Left lobe of liver (tissue), 2 donors: Measurements from ENCODE around the gene CNOT4. TPM values are rescaled to one million over a fixed set of nuclear protein-coding genes. Genes with fewer than 3 reads are reported as not detected.
"Not testable (repeated sequence)": the region's sequence is repeated elsewhere in the genome, so short reads cannot be mapped to it uniquely, and the experiment has no call there.

Experiments
- ATAC-seq: fragments of 200-7000 bp; cut with Tn5 transposase; one replicate; pipeline ENCODE4 v1.9.1; 2020; ENCODE audit warnings: mild to moderate bottlenecking, moderate library complexity
- DNase-seq: peaks from one replicate; pipeline ENCODE4 v3.0.0-alpha.2; 2020; ENCODE audit warnings: low spot score
- total RNA-seq: library from RNA; stranded (reverse); gene quantifications from one replicate; pipeline ENCODE4 v1.2.1, GENCODE V29; 2021
- donor health status: DM: no; HTN: no; CAD: no; lungs with moderate emphysema.
- donor health status: DM: no; HTN: yes; CAD: no.

The CNOT4 gene
- total RNA-seq, 1 donor from 2014 or later, result 10.0 TPM

DNA sequence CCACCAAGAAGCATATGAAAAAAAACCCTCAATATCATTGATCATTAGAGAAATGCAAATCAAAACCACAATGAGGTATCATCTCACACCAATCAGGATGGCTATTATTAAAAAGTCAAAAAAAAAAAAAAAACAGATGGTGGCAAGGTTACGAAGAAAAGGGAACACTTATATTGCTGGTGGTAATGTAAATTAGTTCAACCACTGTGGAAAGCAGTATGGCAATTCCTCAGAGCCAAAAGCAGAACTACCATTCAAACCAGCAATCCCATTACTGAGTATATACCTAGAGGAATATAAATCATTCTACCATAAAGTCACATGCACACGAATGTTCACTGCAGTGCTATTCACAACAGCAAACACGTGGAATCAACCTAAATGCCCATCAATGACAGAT, 46.0 kb downstream of the CNOT4 start:
- ATAC-seq, result no peak
- no peak for DNase-seq

GRCh38 chr7:135459951-135460567, 49.8 kb downstream of the CNOT4 start:
- ATAC-seq, result no peak
- no peak for DNase-seq

DNA sequence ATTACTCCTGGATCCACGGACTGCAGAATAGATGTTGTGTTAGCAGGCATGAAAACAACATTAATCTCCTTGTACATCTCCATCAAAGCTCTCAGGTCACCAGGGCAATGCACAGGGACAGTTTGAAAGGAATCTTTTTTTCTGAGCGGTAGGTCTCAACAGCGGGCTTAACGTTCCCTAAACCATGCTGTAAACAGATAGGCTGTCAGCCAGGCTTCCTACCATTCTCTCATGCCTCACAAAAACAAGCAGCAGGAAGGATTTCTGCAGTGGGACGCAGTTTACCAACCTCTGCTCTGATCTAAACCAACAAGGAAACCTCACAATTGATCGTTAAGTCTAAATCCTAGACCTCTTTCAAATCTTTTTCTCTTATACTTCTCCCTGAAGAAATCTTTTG, 50.8 kb downstream of the CNOT4 start:
- ATAC-seq (no peak), DNase-seq (no peak)

DNA sequence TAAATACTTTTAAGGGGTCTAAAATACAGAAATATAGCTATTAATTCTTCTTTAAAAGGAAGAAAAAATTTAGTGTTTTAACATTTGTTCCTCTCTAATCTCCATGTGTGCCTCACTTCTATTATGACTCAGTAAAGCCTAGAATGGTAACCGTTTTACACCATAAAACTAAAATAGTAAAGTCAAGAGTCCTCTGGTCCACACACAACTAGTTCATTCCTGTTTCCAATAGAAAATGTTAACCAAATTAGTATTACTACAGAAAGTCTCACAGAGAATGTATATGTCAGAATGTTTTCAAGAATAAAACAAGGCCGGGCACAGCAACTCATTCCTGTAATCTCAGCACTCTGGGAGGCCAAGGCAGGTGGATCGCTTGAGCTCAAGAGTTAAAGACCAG, 55.8 kb downstream of the CNOT4 start:
- no peak for DNase-seq
- no peak for ATAC-seq

DNA sequence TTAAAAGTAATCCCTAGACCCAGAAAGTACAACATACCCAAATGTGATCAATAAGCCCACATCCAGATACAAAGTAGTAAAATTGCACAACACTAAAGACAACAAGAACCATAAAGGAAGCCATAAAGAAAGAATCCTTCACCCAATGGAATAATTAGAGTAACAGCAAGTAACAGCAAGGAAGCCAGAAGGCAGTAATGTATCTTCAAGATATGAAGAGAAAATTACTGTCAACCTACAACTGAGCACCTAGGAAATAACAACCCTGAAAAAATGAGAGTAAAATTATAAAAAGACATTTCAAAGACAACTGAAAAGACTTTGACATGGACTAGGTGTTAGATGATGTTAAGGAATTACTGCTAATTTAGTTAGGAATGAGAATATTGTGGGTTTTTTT, 60.5 kb downstream of the CNOT4 start:
- no peak for DNase-seq
- ATAC-seq, result no peak

- DNase-seq (no peak), ATAC-seq (peak; percentile 54)
These were observed 61.1 kb downstream of the CNOT4 start for GRCh38 chr7:135448753-135449152.

DNA sequence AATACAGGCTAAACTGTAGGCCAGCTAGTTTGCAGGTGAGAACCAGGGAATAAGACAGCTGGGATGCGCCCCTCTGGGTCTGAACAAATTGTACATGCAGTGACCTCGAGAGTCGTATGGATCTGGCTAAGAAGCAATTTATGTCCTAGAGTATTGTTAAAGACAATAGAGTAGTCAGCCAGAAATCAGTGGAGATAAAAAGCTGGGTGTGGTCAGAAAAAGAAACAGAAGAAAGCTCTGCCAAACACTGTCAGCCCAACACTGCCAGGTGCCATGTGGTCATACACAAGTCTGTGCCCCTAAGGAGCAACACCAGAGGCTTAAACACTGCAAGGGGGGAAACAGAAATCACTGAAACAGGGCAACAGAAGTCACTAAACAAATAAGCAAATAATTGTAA, 62.2 kb downstream of the CNOT4 start:
- DNase-seq, result no peak
- ATAC-seq, result peak; percentile 58

DNA sequence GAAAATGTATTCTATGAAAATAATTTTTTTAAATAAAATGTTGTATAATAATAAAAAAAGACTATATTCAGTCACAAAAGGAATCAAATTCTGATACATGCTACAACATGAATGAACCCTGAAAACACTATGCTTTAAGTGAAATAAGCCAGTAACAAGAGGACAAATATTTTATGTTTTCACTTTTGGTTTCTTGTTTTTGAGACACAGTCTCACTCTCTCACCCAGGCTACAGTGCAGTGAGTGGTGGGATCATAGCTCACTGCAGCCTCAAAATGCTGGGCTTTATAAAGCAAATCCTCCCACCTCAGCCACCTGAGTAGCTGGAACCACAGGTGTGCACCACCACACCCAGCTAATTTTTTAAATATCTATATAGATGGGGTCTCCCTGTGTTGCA, 64.2 kb downstream of the CNOT4 start:
- ATAC-seq, result no peak
- no peak for DNase-seq

DNA sequence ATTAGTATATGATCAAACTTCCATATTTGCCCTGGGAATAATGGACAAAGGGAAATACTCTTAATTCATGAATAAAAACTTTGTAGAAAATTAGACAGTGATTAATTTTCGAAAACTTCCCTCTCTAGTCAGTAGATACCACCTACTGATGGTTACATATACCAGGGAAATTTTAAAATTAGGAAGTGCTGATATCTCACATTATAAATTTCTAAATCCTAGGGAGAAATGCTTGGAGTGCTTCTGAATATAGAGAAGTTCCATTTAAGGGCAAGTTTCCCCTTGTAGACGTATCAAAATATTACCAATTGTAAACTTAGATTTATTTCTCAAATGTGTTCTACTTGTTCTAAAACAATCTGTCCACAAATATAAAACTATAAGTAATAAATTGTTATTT, 64.6 kb downstream of the CNOT4 start:
- not testable (repeated sequence) for ATAC-seq, DNase-seq

DNA sequence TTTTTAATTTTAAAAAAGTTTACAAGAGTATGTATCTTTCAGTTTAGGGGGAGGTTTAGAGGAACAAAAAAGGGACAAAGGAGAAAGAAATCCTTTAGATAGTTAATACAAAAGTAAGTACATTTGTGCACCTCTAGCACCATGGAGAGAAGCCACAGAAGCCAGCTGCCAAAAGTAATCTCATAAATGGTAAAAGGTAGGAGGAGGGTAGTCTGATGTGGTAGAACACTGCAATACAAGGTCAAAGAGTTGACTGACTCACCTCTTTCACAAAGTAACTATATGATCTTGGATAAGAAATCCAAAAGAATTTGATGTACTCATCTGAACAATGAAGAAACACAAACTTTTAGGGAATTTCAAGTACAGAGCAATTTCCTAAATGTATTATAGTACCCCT, 68.1 kb downstream of the CNOT4 start:
- DNase-seq (no peak), ATAC-seq (peak; percentile 63)

DNA sequence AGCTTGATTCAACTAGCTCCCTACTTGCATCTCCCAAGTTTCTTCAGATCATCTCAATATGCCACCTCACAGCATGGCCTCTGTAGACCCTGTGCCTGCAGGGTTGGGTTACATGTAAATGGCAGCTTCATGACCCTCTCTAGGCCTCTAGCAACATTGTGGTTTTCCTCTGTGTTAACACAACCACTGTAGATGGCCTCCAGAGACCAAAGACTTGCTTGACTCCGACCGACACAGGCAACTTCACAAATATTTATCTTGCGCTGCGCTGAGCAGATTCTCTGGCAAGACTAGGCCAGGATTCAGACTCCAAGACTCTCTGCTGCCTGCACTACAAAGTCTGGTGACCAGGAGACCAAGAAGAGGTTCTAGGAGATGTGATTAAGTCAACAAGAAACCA, 75.9 kb downstream of the CNOT4 start:
- ATAC-seq (peak; percentile 33), DNase-seq (no peak)

- ATAC-seq, result no peak
- no peak for DNase-seq
These were observed 79.3 kb downstream of the CNOT4 start for GRCh38 chr7:135430626-135431025.

DNA sequence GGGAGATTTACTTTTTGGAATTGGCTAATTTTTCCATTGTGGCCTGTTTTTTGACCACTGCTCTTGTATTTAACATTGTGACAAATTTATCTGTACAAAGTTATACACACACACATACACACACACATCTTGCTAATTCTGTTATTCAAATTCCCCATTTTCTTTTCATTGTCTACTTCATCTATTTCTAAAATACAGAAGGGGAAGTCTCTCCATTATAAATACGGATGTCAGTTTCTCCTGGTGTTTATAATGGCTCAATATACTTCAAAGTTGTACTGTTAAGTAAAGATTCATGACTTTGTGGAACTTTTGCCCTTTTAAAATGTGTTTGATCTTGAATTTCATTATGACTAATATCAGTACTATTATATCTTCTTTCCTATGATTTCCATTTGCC, 81.0 kb downstream of the CNOT4 start:
- ATAC-seq (no peak), DNase-seq (no peak)

- no peak for ATAC-seq
- no peak for DNase-seq
These were observed 81.9 kb downstream of the CNOT4 start for GRCh38 chr7:135428011-135428410.

DNA sequence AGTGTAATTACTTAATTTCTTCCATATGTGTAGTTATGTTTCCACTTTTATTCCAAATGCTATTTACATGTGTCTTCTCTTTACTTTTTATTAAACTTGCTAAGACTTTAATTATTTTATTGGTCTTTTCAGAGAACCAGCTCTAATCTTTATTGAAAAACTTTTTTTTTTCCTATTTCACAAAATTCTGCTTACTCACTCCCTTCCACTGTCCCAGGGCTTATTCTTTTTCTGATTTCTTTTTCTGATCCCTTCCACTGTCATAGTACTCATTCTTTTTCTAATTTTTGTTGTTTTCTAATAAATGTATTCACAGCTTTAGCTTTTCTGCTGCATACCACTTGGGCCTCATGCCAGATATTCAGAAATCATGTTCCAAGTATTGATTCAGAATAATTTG, 82.7 kb downstream of the CNOT4 start:
- ATAC-seq (no peak), DNase-seq (no peak)

DNA sequence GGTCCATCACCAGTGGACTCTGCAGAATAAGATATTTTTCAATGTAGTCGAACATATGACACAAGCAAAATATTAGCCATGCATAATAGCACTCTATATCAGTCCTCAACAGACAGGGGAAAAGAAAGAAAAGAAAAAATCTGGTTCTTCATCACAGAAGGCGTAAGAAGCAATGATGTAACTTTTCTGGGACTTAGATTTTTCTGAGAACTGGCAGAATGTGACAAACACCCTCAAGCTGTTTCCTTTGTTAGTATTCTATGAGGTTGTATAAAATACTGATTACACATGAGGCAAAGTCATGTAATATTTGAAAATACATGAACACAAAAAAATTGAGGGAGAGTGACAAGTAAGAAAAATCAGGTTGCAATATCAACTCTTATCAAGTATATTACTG, 84.9 kb downstream of the CNOT4 start:
- ATAC-seq (no peak), DNase-seq (no peak)

DNA sequence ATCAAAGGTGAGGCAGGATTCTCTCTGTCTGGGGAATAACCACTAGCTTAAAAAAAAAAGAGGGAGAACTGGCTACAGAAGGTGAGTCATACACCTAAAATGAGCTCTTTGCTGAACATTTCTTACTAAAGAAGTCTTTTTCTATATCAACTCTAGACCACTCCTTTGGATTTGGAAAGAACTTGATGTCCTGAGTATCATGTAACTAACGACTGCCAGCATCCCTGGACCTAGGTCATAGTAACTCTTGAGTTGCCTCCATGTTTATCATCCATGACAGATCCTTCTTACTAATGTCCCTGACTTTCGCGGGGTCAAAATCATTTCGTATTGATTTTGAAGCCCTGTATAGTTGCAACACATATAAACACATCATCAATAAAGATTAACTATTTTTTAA, 89.1 kb downstream of the CNOT4 start:
- DNase-seq (no peak), ATAC-seq (no peak)

DNA sequence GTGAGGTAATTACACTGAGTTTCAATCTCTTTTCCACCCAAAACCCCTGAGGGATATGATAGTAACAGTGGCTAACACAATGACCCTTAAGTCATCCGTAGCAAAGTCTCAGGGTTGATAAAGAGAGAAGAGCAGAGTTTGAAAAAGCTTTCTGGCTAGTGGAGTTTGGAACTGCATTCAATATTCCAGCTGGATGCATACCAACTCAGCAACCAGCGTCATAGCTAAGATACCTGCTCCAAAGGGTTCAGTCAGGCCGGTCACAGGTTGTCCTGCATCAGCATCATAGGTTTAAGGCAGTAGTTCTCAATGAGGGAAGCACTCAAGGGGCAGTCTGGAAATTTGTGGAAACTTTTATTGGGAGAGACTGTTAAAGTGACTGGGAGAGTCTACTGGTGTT, 93.5 kb downstream of the CNOT4 start:
- DNase-seq, result peak; percentile 48
- peak; percentile 93 for ATAC-seq

DNA sequence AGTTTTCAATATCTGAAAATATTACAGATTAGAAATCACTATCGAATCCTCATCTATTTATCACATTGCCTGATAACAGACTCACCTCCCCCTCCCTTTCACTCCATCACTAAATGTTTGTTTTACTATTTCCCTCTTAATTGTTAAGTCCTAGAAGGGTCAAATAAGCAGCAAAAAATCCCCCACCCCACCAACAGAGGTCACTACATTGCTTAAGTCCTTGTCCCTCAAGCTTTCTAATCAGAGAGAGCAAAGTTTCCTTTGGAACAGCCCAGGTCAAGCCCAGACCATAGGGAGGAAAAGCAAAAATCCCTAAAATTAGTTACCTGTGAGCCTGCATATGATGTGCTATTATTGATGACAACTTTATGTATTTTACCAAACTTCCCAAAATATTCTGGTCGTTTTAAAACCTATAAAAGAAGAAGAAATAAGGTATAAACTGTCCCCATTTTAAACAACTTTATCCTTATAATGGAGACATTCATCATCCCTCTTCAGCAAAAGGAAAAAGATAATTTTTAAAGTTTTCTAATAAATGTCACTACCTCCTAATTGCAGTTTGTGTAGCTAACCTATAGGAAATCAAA, 95.0 kb downstream of the CNOT4 start:
- ATAC-seq (peak; percentile 88), DNase-seq (no peak)

DNA sequence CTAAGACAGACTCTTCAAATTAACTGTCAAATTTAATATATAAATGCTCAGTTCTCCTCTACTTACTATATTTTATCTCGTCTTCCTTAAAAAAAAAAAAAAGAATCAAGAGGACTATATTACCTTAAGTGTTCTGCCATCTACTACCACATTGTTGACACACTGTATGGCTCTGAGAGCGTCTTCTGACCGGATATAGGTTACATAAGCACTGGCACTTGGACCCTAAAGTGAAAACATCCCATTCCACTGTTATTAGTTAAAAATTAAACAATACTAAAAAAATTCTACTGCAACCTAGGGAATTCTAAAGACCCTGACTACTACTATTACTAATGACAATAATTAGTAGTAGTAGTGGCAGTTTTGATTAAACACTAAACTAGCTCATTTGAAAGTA, 95.7 kb downstream of the CNOT4 start:
- no peak for DNase-seq
- ATAC-seq, result no peak

DNA sequence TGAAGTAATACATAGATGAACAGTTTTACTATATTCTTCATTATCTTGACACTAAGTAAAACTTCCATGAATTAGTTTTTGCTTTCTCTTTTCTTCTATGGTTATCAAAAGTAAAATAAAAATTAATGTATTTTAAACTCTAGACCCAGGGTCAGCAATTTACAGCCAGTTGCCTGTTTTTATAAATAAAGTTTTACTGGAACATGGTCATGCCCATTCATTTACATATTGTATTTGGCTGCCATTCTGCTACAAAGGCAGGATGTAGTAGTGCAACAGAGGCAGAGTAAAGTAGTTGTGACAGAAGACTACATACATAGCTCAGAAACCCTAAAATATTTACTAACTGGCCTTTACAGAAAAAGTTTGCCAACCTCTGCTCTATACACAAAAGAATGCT, 98.8 kb downstream of the CNOT4 start:
- no peak for DNase-seq
- ATAC-seq, result no peak

DNA sequence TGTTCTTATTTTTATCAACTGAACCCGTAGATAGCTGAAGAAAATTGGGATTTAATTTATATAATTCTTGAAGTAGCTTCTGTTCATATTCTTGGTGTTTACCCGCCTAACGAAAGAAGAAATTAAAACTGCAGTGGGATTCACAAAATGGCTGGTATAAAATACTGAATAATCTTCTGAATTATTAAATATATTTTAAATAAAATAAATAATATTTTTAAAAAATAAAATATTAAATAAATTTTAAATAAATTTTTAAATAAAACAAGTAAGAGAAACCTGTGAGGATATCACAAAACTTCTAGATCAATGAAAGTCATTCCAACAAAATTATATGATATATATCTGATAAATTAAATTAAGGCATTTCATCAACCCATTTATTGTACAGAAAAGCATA, 99.4 kb downstream of the CNOT4 start:
- DNase-seq (no peak), ATAC-seq (no peak)

DNA sequence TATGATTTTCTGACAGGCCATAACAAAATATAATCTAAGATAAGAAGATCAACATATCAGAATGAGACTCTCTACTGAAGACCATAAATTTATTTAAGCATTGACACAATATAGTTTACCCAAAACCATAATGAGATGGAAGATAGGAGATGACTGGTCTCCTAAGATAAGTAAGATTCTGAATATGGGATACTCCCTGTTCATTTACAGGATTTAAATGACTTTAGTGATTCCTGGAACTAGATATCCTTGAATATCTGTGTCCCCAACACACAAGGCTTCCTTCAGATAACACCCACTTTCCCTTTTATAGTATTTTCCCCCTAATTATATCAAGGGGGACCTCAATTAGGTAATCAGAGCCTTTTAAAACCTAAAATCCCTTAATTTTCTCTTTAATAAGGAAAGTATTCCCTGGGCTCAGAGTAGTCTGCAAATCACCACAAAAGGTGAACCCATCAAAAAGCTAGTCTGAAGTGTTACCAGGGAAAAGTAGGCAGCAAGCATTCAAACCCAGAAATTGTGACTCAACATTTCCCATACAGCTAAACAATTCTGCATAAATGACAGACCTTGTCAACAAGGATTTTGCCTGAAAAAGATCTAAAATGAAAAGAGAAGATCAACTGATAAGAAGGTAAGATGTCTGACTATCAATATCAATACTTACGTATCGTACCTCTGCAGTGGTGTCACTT, 99.9 kb downstream of the CNOT4 start:
- ATAC-seq, result no peak
- no peak for DNase-seq
